ENCODE data around the gene NUDCD3.

GRCh38 chr7:44411306-44411705, 79.2 kb downstream of the NUDCD3 start:
- TF ChIP-seq POLR2AphosphoS5 (IDR thresholded peaks at IDR 0.05; ENCODE audit: low read depth, low read length) (no peak), CTCF (IDR thresholded peaks at IDR 0.05) (no peak), REST (IDR thresholded peaks at IDR 0.05; ENCODE audit: insufficient read depth in 1 of 2, low read depth in 2 of 2, low read length in 1 of 2) (no peak), SIN3A (IDR thresholded peaks at IDR 0.05; ENCODE audit: borderline replicate concordance, insufficient read depth, low read depth, low read length) (no peak), TCF7L2 (IDR thresholded peaks at IDR 0.05; ENCODE audit: low read depth, low read length) (no peak)
